Stimulated activated CD4-positive, alpha-beta T cell treated with anti-CD3 and anti-CD28 coated beads, Interleukin-4, amount 100 ng/mL, for 24 hours (primary cell): Measurements from ENCODE around the gene PLEKHM3.
"Not testable (repeated sequence)": the region's sequence is repeated elsewhere in the genome, so short reads cannot be mapped to it uniquely, and the experiment has no call there.

ENCODE experiments used
- DNase-seq: peaks from one replicate; pipeline ENCODE4 v3.0.0-alpha.2; 2020

The PLEKHM3 gene

GRCh38 chr2:207920721-207921120 lies 104.6 kb downstream of the PLEKHM3 start:
- no peak for DNase-seq

GRCh38 chr2:207920321-207920720 lies 105.0 kb downstream of the PLEKHM3 start:
- DNase-seq, result no peak

- no peak for DNase-seq
Observed at GRCh38 chr2:207919164-207919919, 106.0 kb downstream of the PLEKHM3 start.

- DNase-seq, result no peak
Observed at GRCh38 chr2:207914716-207915115, 110.6 kb downstream of the PLEKHM3 start.

- no peak for DNase-seq
Observed at GRCh38 chr2:207913772-207914358, 111.5 kb downstream of the PLEKHM3 start.

- DNase-seq, result no peak
Observed at GRCh38 chr2:207911856-207912255, 113.5 kb downstream of the PLEKHM3 start.

GRCh38 chr2:207911215-207911614 lies 114.1 kb downstream of the PLEKHM3 start:
- DNase-seq, result no peak

- not testable (repeated sequence) for DNase-seq
Observed at GRCh38 chr2:207906495-207906894, 118.8 kb downstream of the PLEKHM3 start.

- no peak for DNase-seq
Observed at GRCh38 chr2:207905546-207905945, 119.8 kb downstream of the PLEKHM3 start.

GRCh38 chr2:207903236-207903635 lies 122.1 kb downstream of the PLEKHM3 start:
- no peak for DNase-seq

- DNase-seq, result no peak
Observed at GRCh38 chr2:207902821-207903220, 122.5 kb downstream of the PLEKHM3 start.

- no peak for DNase-seq
Observed at GRCh38 chr2:207901829-207902228, 123.5 kb downstream of the PLEKHM3 start.

- DNase-seq, result no peak
Observed at GRCh38 chr2:207901401-207901800, 123.9 kb downstream of the PLEKHM3 start.

GRCh38 chr2:207898354-207898695 lies 127.0 kb downstream of the PLEKHM3 start:
- DNase-seq, result no peak

- no peak for DNase-seq
Observed at GRCh38 chr2:207897541-207898353, 127.6 kb downstream of the PLEKHM3 start.

GRCh38 chr2:207896525-207897285 lies 128.6 kb downstream of the PLEKHM3 start:
- DNase-seq, result no peak

GRCh38 chr2:207895274-207895860 lies 130.0 kb downstream of the PLEKHM3 start:
- no peak for DNase-seq

- DNase-seq, result no peak
Observed at GRCh38 chr2:207892716-207893402, 132.5 kb downstream of the PLEKHM3 start.

GRCh38 chr2:207891086-207891844 lies 134.1 kb downstream of the PLEKHM3 start:
- no peak for DNase-seq

GRCh38 chr2:207887500-207887899 lies 137.8 kb downstream of the PLEKHM3 start:
- DNase-seq, result no peak

- no peak for DNase-seq
Observed at GRCh38 chr2:207885010-207885409, 140.3 kb downstream of the PLEKHM3 start.
